Measurements from ENCODE around the gene C1orf35. TPM values are rescaled to one million over a fixed set of nuclear protein-coding genes. Genes with fewer than 3 reads are reported as not detected.

Gene C1orf35
- total RNA-seq, 1 experiment from 2014 or later, result 24.9 TPM

DNA sequence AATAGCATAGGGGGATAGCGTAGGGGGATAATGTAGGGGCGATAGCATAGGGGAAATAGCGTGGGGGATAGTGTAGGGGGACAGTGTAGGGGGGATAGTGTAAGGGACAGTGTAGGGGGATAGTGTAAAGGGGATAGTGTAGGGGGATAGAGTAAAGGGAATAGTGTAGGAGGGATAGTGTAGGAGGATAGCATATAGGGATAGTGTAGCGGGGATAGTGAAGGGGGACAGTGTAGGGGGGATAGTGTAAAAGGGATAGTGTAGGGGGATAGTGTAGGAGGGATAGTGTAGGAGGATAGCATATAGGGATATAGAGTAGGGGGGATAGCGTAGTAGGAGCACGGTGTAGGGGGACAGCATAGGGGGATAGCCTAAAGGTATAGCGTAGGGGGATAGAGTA lies 34.8 kb downstream of the C1orf35 start:
- POLR2A ChIA-PET, result no interaction called here
- TF ChIP-seq POLR2AphosphoS5 (IDR thresholded peaks at IDR 0.05; ENCODE audit: low read depth, low read length), result no peak
- TF ChIP-seq, protein P1, sequence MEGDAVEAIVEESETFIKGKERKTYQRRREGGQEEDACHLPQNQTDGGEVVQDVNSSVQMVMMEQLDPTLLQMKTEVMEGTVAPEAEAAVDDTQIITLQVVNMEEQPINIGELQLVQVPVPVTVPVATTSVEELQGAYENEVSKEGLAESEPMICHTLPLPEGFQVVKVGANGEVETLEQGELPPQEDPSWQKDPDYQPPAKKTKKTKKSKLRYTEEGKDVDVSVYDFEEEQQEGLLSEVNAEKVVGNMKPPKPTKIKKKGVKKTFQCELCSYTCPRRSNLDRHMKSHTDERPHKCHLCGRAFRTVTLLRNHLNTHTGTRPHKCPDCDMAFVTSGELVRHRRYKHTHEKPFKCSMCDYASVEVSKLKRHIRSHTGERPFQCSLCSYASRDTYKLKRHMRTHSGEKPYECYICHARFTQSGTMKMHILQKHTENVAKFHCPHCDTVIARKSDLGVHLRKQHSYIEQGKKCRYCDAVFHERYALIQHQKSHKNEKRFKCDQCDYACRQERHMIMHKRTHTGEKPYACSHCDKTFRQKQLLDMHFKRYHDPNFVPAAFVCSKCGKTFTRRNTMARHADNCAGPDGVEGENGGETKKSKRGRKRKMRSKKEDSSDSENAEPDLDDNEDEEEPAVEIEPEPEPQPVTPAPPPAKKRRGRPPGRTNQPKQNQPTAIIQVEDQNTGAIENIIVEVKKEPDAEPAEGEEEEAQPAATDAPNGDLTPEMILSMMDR (IDR thresholded peaks at IDR 0.05), result no peak
- TF ChIP-seq SIN3A (IDR thresholded peaks at IDR 0.05; ENCODE audit: borderline replicate concordance, insufficient read depth, low read depth, low read length), result no peak
- no peak for TF ChIP-seq TCF7L2 (IDR thresholded peaks at IDR 0.05; ENCODE audit: low read depth, low read length)
- TF ChIP-seq, protein P2, sequence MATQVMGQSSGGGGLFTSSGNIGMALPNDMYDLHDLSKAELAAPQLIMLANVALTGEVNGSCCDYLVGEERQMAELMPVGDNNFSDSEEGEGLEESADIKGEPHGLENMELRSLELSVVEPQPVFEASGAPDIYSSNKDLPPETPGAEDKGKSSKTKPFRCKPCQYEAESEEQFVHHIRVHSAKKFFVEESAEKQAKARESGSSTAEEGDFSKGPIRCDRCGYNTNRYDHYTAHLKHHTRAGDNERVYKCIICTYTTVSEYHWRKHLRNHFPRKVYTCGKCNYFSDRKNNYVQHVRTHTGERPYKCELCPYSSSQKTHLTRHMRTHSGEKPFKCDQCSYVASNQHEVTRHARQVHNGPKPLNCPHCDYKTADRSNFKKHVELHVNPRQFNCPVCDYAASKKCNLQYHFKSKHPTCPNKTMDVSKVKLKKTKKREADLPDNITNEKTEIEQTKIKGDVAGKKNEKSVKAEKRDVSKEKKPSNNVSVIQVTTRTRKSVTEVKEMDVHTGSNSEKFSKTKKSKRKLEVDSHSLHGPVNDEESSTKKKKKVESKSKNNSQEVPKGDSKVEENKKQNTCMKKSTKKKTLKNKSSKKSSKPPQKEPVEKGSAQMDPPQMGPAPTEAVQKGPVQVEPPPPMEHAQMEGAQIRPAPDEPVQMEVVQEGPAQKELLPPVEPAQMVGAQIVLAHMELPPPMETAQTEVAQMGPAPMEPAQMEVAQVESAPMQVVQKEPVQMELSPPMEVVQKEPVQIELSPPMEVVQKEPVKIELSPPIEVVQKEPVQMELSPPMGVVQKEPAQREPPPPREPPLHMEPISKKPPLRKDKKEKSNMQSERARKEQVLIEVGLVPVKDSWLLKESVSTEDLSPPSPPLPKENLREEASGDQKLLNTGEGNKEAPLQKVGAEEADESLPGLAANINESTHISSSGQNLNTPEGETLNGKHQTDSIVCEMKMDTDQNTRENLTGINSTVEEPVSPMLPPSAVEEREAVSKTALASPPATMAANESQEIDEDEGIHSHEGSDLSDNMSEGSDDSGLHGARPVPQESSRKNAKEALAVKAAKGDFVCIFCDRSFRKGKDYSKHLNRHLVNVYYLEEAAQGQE (IDR thresholded peaks at IDR 0.05; ENCODE audit: insufficient read depth in 1 of 2, low read depth in 2 of 2, low read length in 1 of 2), result no peak
- H3K4me3 ChIP-seq (ENCODE audit: low read depth in 2 of 2, low read length in 2 of 2), result no peak overlapping the region

DNA sequence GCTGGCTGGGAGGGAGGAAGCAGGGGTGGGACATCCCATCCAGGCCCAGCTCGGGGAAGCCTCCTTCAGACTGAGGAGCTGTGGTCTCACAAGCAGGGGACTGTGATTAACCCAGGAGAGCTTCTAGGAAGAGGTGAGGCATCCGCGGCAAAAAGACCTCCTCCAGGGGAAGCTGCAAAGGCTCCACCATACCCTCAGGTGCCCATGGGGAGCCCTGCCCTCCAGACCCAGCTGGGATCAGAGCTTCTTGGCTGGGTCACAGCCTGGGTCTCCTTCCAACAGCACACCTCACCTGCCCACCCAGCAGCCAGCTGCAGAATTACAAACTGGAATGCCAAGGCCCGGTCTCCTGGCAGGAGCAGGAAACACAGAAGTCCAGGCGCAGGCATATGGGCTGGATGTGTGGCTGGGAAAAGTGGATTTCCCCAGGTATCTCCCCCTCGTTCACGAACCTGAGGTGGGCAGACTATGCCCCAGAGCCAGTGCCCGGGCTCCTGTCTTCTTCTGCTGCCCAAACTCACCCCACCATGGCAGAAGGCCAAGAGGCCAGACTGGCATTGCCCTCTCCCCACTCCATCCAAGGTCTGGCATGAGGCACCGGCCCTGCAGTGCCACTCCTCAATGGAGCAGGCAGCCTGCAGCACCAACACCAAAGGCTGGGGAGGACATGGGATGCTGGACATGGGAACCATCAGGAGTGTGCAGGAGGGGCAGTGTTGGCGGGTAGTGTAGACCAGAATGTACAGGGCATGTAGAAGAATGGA lies 36.1 kb downstream of the C1orf35 start:
- ATAC-seq, result no peak
- DNase-seq (ENCODE audit: low read depth, low spot score), result no peak
- no peak overlapping the region for H3K27ac ChIP-seq (ENCODE audit: low read length)
- POLR2A ChIA-PET, result no interaction called here
- no peaks in the 10 kb centered on the region for H3K4me1 ChIP-seq (ENCODE audit: control insufficient read depth, insufficient read depth, low read length)
- H3K9me3 ChIP-seq (ENCODE audit: control insufficient read depth, insufficient read depth, low read depth, low read length), result no peaks in the 10 kb centered on the region
- H3K27me3 ChIP-seq (ENCODE audit: control insufficient read depth, insufficient read depth, low read length), result no peaks in the 10 kb centered on the region; the same call in 1 of the 2 replicates
- in situ Hi-C loops (cut with HindIII; ENCODE audit: low pct_unique_long_range_greater_than_20kb, low sequenced_read_pairs) (no loop called here), intact Hi-C loops (cut with micrococcal nuclease; ENCODE audit: unreplicated experiment) (no loop called here)
- no peaks in the 10 kb centered on the region for H3K36me3 ChIP-seq (ENCODE audit: control insufficient read depth, insufficient read depth, low read length)
- H3K4me3 ChIP-seq (ENCODE audit: low read depth in 2 of 2, low read length in 2 of 2), result no peak overlapping the region
- TF ChIP-seq POLR2AphosphoS5 (IDR thresholded peaks at IDR 0.05; ENCODE audit: low read depth, low read length) (no peak), SIN3A (IDR thresholded peaks at IDR 0.05; ENCODE audit: borderline replicate concordance, insufficient read depth, low read depth, low read length) (no peak), TCF7L2 (IDR thresholded peaks at IDR 0.05; ENCODE audit: low read depth, low read length) (no peak)
- TF ChIP-seq, protein P1 (IDR thresholded peaks at IDR 0.05), result no peak
- TF ChIP-seq, protein P2 (IDR thresholded peaks at IDR 0.05; ENCODE audit: insufficient read depth in 1 of 2, low read depth in 2 of 2, low read length in 1 of 2), result no peak
- no TSS peak for BruUV-seq (replicated peaks)
- CTCF ChIA-PET, result interaction anchor here (0.6 to 0.9 kb wide), 2 partner anchors 63 to 68 kb away, joined by 4 to 7 read pairs; no protein-coding TSS in a partner anchor

More for the DNA sequence above, 34.8 kb downstream of the C1orf35 start:
- in situ Hi-C loops (cut with HindIII; ENCODE audit: low pct_unique_long_range_greater_than_20kb, low sequenced_read_pairs) (no loop called here), intact Hi-C loops (cut with micrococcal nuclease; ENCODE audit: unreplicated experiment) (no loop called here)
- DNase-seq (ENCODE audit: low read depth, low spot score) (no peak), ATAC-seq (no peak)
- H3K36me3 ChIP-seq (ENCODE audit: control insufficient read depth, insufficient read depth, low read length), result no peaks in the 10 kb centered on the region
- H3K27ac ChIP-seq (ENCODE audit: low read length), result no peak overlapping the region
- no TSS peak for BruUV-seq (replicated peaks)
- no peaks in the 10 kb centered on the region for H3K4me1 ChIP-seq (ENCODE audit: control insufficient read depth, insufficient read depth, low read length)
- H3K27me3 ChIP-seq (ENCODE audit: control insufficient read depth, insufficient read depth, low read length), result no peaks in the 10 kb centered on the region; the same call in 1 of the 2 replicates
- H3K9me3 ChIP-seq (ENCODE audit: control insufficient read depth, insufficient read depth, low read depth, low read length), result no peaks in the 10 kb centered on the region
- CTCF ChIA-PET, result no interaction called here
